NCI-H82 treated with DMSO at 0.1 percent for 48 hours (cell line): ENCODE results near the gene ACOT2.

Experiments used
- DNase-seq: peaks from one replicate; lab custom pipeline; 2025; ENCODE audit not compliant: unreplicated experiment; lab: John Stamatoyannopoulos, UW

The ACOT2 gene

DNA sequence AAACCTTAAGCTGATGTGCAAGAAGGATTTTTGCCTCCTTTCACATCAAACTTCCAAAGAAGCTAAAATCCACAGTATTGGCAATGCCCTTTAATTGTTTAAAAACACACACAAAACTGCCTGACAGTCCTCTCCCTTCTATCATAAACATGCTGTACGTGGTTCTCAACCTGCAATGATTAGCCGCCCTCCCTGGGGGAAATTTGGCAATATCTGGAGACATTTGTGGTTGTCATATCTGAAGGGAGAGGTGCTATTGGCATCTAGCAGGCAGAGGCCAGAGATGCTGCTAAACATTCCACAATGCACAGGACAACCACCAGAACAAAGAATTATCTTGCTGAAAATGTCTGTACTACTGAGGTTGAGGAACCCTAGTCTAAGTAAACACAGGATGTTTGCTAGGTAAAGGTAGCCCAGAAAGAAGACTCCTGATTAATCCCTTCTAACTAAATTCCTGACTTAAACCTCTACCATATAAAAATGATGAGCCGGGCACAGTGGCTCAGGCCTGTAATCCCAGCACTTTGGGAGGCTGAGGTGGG is 44.5 kb downstream of the ACOT2 start:
- no peak for DNase-seq

DNA sequence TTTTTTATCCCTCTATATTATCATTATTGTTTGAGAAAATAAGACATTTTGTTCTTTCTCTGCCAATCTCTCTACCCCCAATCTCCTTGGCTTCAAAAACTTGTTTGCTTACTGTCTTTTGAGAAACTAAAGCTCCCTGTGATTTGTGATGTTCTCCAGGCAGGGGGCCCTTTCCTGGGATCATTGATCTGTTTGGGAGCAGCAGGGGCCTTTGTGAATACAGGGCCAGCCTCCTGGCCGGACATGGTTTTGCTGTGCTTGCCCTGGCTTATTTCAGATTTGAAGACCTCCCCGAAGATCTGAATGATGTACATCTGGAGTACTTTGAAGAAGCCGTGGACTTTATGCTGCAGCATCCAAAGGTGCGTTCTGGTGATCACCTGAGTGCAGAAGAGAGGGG is 47.8 kb downstream of the ACOT2 start:
- DNase-seq = no peak

DNA sequence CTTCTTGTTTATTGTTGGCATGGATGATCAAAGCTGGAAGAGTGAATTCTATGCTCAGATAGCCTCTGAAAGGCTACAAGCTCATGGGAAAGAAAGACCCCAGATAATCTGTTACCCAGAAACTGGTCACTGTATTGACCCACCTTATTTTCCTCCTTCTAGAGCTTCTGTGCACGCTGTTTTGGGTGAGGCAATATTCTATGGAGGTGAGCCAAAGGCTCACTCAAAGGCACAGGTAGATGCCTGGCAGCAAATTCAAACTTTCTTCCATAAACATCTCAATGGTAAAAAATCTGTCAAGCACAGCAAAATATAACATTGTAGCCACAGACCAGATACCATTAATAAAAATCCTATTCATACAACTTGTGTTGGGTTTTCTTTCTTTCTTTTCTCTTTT is 50.5 kb downstream of the ACOT2 start:
- no peak for DNase-seq

DNA sequence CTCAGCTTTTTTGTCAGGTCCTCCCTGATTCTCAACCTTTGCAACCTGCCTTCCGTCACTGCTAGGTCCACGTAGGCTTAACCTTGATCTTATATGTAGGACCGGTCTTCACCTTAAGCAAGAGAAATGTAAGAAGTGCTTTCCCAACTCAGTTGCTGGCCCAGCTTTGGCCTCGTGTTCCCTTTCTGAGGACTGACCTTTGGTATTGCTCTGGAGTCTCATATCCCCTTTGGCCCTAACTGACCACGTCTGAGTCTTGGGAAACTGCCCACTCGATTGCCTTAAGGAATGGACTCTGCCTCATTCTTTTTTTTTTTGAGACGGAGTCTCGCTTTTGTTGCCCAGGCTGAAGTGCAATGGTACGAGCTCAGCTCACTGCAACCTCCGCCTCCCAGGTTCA is 51.3 kb downstream of the ACOT2 start:
- no peak for DNase-seq

DNA sequence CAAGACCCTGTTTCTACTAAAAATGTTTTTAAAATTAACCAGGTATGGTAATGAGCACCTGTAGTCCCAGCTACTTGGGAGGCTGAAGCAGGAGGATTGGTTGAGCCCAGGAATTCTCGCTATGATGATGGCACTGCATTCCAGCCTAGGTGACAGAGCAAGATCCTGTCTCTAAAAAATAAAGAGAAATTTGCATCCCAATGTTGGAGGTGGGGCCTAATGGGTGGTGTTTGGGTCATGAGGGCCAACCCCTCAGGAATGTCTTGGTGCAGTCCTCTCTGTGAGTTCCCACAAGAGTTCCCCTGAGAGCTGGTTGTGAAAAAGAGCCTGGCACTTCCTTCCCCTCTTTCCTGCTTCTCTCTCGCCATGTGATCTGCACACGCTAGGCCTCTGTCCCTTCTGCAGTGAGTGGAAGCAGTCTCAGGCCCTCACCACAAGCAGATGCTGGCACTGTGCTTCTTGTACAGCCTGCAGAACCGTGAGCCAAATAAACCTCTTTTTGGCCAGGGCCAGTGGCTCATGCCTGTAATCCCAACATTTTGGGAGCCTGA is 54.6 kb downstream of the ACOT2 start:
- DNase-seq = no peak
